ENCODE data around the gene KLRC3. TPM values are rescaled to one million over a fixed set of nuclear protein-coding genes. Genes with fewer than 3 reads are reported as not detected.
"Not testable (repeated sequence)": the region's sequence is repeated elsewhere in the genome, so short reads cannot be mapped to it uniquely, and the experiment has no call there.

Gene KLRC3
- total RNA-seq, 1 donor from 2014 or later: not detected

DNA sequence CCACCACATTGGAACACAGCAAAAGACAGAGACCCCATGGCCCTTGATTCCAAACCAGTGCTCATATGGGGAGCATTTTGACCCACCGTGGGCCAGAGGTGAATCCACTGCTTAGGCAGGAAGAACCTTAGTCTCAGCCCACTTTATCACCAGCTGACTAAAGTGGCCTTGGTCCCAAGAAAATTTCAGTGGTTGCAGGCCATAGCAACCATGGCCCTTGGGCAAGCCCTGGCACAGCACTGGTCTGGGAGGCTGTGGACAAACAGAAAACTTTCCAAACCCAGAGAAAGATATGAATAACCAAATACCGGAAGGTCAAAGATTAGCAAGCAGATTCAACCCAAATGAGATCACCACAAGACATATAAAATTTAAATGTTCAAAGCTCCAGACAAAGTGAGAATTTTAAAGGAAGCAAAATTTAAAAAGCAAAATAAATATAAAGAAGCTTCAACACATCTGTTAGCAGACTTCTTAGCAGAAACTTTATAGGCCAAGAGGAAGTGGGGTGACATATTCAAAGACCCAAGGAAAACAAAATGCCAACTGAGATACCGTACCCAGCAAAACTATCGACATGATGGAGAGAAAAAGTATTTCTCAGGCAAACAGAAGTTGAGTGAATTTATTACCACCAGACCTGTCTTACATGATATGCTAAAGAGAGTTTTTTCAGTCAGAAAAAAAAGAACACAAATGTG is 38.3 kb downstream of the KLRC3 start:
- DNase-seq: no peak
- no peaks in the 10 kb centered on the region for H3K27me3 Mint-ChIP-seq (ENCODE audit: unreplicated experiment)
- no peak overlapping the region for H3K4me3 Mint-ChIP-seq (ENCODE audit: unreplicated experiment)
- no peaks in the 10 kb centered on the region for H3K36me3 Mint-ChIP-seq (ENCODE audit: unreplicated experiment)
- TF ChIP-seq, protein P1, sequence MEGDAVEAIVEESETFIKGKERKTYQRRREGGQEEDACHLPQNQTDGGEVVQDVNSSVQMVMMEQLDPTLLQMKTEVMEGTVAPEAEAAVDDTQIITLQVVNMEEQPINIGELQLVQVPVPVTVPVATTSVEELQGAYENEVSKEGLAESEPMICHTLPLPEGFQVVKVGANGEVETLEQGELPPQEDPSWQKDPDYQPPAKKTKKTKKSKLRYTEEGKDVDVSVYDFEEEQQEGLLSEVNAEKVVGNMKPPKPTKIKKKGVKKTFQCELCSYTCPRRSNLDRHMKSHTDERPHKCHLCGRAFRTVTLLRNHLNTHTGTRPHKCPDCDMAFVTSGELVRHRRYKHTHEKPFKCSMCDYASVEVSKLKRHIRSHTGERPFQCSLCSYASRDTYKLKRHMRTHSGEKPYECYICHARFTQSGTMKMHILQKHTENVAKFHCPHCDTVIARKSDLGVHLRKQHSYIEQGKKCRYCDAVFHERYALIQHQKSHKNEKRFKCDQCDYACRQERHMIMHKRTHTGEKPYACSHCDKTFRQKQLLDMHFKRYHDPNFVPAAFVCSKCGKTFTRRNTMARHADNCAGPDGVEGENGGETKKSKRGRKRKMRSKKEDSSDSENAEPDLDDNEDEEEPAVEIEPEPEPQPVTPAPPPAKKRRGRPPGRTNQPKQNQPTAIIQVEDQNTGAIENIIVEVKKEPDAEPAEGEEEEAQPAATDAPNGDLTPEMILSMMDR (IDR thresholded peaks at IDR 0.05; ENCODE audit: partially characterized antibody, unreplicated experiment): no peak
- H3K27ac Mint-ChIP-seq (ENCODE audit: unreplicated experiment): no peak overlapping the region
- no peaks in the 10 kb centered on the region for H3K4me1 Mint-ChIP-seq (ENCODE audit: low read depth, unreplicated experiment)
- no peaks in the 10 kb centered on the region for H3K9me3 Mint-ChIP-seq (ENCODE audit: unreplicated experiment)

DNA sequence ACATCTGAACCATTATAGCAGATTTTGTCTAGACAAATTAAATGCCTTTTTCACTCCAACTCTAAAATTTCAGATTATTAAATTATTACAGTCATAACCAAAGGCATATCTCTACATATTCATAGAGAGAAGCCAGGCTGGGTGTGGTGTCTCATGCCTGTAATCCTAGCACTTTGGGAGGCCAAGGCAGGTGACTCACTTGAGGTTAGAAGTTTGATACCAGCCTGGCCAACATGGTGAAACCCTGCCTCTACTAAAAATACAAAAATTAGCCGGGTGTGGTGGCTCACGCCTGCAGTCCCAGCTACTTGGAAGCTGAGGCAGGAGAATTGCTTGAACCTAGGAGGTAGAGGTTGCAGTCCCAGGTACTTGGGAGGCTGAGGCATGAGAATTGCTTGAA is 41.7 kb downstream of the KLRC3 start:
- not testable (repeated sequence) for H3K4me3 Mint-ChIP-seq (ENCODE audit: unreplicated experiment); H3K27ac Mint-ChIP-seq (ENCODE audit: unreplicated experiment); H3K9me3 Mint-ChIP-seq (ENCODE audit: unreplicated experiment); H3K27me3 Mint-ChIP-seq (ENCODE audit: unreplicated experiment); H3K4me1 Mint-ChIP-seq (ENCODE audit: low read depth, unreplicated experiment); DNase-seq; H3K36me3 Mint-ChIP-seq (ENCODE audit: unreplicated experiment)

DNA sequence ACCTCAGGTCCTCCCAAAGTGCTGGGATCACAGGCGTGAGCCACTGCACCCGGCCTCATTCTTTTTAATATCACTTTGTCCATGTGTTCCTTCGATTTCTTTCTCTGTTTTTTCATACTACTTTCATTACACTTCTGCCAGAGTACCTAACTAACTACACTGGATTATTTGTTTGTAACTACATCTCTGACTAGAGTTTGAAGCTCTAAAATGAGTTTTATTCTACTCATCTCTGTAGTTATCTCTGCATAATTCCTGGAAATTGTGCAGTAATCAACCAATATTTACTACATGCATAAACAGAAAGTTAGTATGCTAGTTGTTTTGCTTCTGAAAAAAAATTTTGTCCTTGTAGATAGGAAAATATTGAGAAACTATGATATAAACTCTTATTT is 45.8 kb downstream of the KLRC3 start:
- no peaks in the 10 kb centered on the region for H3K9me3 Mint-ChIP-seq (ENCODE audit: unreplicated experiment)

DNA sequence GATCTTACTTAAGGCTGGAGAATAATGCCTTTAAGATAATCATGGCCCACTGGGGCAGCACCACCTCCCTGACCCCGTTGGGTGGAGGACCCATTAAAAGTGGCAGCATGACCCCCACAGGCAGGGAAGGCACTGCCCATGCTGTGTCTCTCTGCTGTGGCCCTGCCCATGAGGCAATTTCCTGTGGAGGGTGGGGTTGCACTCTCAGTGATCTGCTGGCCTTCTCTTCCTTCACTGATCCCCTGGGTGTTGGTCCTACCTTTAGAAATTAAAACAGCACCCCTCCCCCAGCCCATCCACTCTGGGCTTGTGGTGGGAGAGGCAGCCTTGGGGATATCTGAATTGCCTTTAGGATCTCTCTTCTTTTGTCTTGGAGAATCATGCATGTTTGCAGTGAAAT is 47.8 kb downstream of the KLRC3 start:
- Mint-ChIP-seq H3K9me3 (ENCODE audit: unreplicated experiment) (peaks cover 2% of the 10 kb centered on the region), H3K4me1 (ENCODE audit: low read depth, unreplicated experiment) (no peaks in the 10 kb centered on the region), H3K4me3 (ENCODE audit: unreplicated experiment) (no peak overlapping the region), H3K27ac (ENCODE audit: unreplicated experiment) (no peak overlapping the region), H3K36me3 (ENCODE audit: unreplicated experiment) (no peaks in the 10 kb centered on the region), H3K27me3 (ENCODE audit: unreplicated experiment) (peaks cover 3% of the 10 kb centered on the region)
- no peak for DNase-seq
- TF ChIP-seq, protein P1 (IDR thresholded peaks at IDR 0.05; ENCODE audit: partially characterized antibody, unreplicated experiment): no peak

More for the DNA sequence above, 45.8 kb downstream of the KLRC3 start:
- Mint-ChIP-seq H3K4me1 (ENCODE audit: low read depth, unreplicated experiment) (no peaks in the 10 kb centered on the region), H3K36me3 (ENCODE audit: unreplicated experiment) (no peaks in the 10 kb centered on the region), H3K4me3 (ENCODE audit: unreplicated experiment) (no peak overlapping the region), H3K27ac (ENCODE audit: unreplicated experiment) (no peak overlapping the region), H3K27me3 (ENCODE audit: unreplicated experiment) (peaks cover 2% of the 10 kb centered on the region)
- DNase-seq: no peak
- TF ChIP-seq, protein P1 (IDR thresholded peaks at IDR 0.05; ENCODE audit: partially characterized antibody, unreplicated experiment): no peak

DNA sequence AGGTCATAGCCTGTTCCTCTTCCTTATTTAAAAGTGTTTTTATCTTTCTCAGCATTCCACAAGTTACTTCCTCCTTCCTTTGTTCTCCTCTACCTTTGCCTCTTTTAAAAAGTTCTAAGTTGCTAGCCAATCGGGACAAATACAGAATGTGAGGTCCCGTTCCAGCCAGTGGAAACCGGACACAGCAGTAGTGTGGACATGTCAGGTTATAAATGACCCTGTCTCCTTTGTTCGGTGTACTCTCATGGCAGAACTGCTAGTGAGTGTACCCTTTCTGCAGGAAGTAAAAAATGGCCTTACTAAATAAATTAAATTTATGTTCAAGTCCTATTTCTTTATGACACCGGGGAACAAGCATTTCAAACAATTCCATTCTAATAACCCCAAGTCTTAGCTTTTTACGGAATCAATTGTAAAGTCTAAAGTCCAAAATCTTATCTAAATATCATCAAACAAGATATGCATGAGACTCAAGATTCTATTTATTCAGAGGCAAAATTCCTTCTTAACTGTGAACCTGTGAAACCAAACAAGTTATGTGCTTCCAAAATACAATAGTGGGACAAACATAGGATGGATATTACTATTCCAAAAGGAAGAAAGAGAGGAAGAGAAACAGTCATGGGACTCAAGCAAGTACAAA is 48.4 kb downstream of the KLRC3 start:
- not testable (repeated sequence) for H3K36me3 Mint-ChIP-seq (ENCODE audit: unreplicated experiment); H3K27me3 Mint-ChIP-seq (ENCODE audit: unreplicated experiment); DNase-seq; H3K27ac Mint-ChIP-seq (ENCODE audit: unreplicated experiment); H3K4me3 Mint-ChIP-seq (ENCODE audit: unreplicated experiment); H3K9me3 Mint-ChIP-seq (ENCODE audit: unreplicated experiment); H3K4me1 Mint-ChIP-seq (ENCODE audit: low read depth, unreplicated experiment)

Measured in glutamatergic neuron (in vitro differentiated cells).